OCI-LY1 (cell line): ENCODE measurements around the gene PCDHA1.

Source experiments
- H2AFZ ChIP-seq: fragments of 200-600 bp; sonication (generic), shearing (Covaris generic); 2 replicates; pipeline ENCODE4 v1.6.0; 2014; ENCODE audit warnings: antibody characterized with exemption, mild to moderate bottlenecking, low read length
- H3F3A ChIP-seq: fragments of 200-600 bp; sonication (generic), shearing (Covaris generic); 2 replicates; pipeline ENCODE4 v1.6.0; 2014; ENCODE audit warnings: mild to moderate bottlenecking, antibody characterized with exemption, low read length, moderate library complexity; ENCODE audit not compliant: insufficient read depth
- H3K27ac ChIP-seq: fragments of 200-600 bp; sonication (generic); 2 replicates; pipeline ENCODE4 v1.5.1; 2014; ENCODE audit warnings: low read length, mixed run types, mild to moderate bottlenecking, low read depth; ENCODE audit not compliant: poor library complexity, severe bottlenecking
- H3K27me3 ChIP-seq: fragments of 200-600 bp; sonication (generic); 2 replicates; pipeline ENCODE4 v1.6.0; 2014; ENCODE audit warnings: antibody characterized with exemption, mild to moderate bottlenecking, low read length, moderate library complexity; ENCODE audit not compliant: insufficient read depth
- H3K36me3 ChIP-seq: fragments of 200-600 bp; sonication (generic); 2 replicates; pipeline ENCODE4 v1.6.1; 2014; ENCODE audit warnings: mild to moderate bottlenecking, antibody characterized with exemption, low read length, moderate library complexity, mixed read lengths; ENCODE audit not compliant: insufficient read depth
- H3K4me1 ChIP-seq: fragments of 200-600 bp; sonication (generic); 2 replicates; pipeline ENCODE4 v1.5.1; 2014; ENCODE audit warnings: mild to moderate bottlenecking, low read length, moderate library complexity; ENCODE audit not compliant: insufficient read depth, severe bottlenecking
- H3K4me2 ChIP-seq: fragments of 200-600 bp; sonication (generic), shearing (Covaris generic); 2 replicates; pipeline ENCODE4 v1.6.1; 2014; ENCODE audit warnings: low read length
- H3K4me3 ChIP-seq: fragments of 200-600 bp; sonication (generic); 2 replicates; pipeline ENCODE4 v1.5.1; 2014; ENCODE audit warnings: low read length, low read depth, mild to moderate bottlenecking, mixed read lengths; ENCODE audit not compliant: poor library complexity, severe bottlenecking
- H3K79me2 ChIP-seq: fragments of 200-600 bp; shearing (Covaris generic); 2 replicates; pipeline ENCODE4 v1.6.1; 2016; ENCODE audit warnings: mixed run types, low read length, mixed read lengths; ENCODE audit not compliant: insufficient read depth
- H3K9ac ChIP-seq: fragments of 200-600 bp; sonication (generic), shearing (Covaris generic); 2 replicates; pipeline ENCODE4 v1.6.1; 2014; ENCODE audit warnings: mild to moderate bottlenecking, low read length, mixed read lengths
- H3K9me2 ChIP-seq: fragments of 200-600 bp; sonication (generic), shearing (Covaris generic); 2 replicates; pipeline ENCODE4 v1.6.1; 2014; ENCODE audit warnings: low read depth, mild to moderate bottlenecking, low read length, mixed read lengths
- H3K9me3 ChIP-seq: fragments of 200-600 bp; shearing (Covaris generic); 2 replicates; pipeline ENCODE4 v1.6.1; 2014; ENCODE audit warnings: low read length, mixed read lengths
- H4K20me1 ChIP-seq: fragments of 200-600 bp; sonication (generic), shearing (Covaris generic); 2 replicates; pipeline ENCODE4 v1.6.0; 2016; ENCODE audit warnings: mild to moderate bottlenecking, low read length; ENCODE audit not compliant: insufficient read depth
- EZH2 ChIP-seq: fragments of 200-600 bp; sonication (generic), shearing (Covaris generic); IDR thresholded peaks from 2 replicates; pipeline ENCODE4 v1.8.0; 2017; ENCODE audit warnings: borderline replicate concordance, mixed run types, mild to moderate bottlenecking, antibody characterized with exemption, low read length, moderate library complexity, mixed read lengths
- TF ChIP-seq, protein P1 (sequence below): fragments of 200-600 bp; sonication (generic), shearing (Covaris generic); IDR thresholded peaks from 2 replicates; pipeline ENCODE4 v1.5.1; 2017; ENCODE audit warnings: mild to moderate bottlenecking, antibody characterized with exemption, low read length, moderate library complexity, mixed read lengths

The PCDHA1 gene

DNA sequence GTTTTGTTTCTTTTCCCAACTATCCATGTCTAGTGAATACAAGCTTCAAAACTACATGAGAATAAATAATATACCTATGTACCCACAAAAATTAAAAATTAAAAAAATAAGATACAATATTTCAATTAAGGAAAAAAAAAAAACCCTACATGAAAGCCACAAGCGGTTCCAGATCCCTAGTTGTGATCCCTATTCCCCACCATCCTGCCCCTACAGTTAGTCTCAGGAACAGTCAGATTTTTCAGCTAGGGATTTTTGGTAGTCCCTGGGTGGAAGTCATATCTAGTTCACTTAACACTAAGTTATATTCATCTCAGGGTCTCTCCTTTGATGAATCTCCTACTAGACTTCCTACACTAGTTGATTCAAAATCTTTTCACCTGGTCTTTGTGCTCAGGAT lies 246.7 kb downstream of the PCDHA1 start:
- no peaks in the 10 kb centered on the region for H3F3A ChIP-seq
- TF ChIP-seq EZH2 = no peak
- TF ChIP-seq, protein P1, sequence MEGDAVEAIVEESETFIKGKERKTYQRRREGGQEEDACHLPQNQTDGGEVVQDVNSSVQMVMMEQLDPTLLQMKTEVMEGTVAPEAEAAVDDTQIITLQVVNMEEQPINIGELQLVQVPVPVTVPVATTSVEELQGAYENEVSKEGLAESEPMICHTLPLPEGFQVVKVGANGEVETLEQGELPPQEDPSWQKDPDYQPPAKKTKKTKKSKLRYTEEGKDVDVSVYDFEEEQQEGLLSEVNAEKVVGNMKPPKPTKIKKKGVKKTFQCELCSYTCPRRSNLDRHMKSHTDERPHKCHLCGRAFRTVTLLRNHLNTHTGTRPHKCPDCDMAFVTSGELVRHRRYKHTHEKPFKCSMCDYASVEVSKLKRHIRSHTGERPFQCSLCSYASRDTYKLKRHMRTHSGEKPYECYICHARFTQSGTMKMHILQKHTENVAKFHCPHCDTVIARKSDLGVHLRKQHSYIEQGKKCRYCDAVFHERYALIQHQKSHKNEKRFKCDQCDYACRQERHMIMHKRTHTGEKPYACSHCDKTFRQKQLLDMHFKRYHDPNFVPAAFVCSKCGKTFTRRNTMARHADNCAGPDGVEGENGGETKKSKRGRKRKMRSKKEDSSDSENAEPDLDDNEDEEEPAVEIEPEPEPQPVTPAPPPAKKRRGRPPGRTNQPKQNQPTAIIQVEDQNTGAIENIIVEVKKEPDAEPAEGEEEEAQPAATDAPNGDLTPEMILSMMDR = no peak
- H3K4me1 ChIP-seq = no peaks in the 10 kb centered on the region
- H3K36me3 ChIP-seq = no peaks in the 10 kb centered on the region
- no peaks in the 10 kb centered on the region for H3K9me2 ChIP-seq
- no peak overlapping the region for H3K27ac ChIP-seq
- H2AFZ ChIP-seq = no peak overlapping the region
- H3K27me3 ChIP-seq = no peaks in the 10 kb centered on the region
- no peaks in the 10 kb centered on the region for H4K20me1 ChIP-seq
- no peak overlapping the region for H3K4me2 ChIP-seq
- no peaks in the 10 kb centered on the region for H3K79me2 ChIP-seq
- no peak overlapping the region for H3K4me3 ChIP-seq
- no peaks in the 10 kb centered on the region for H3K9me3 ChIP-seq
- H3K9ac ChIP-seq = no peak overlapping the region

DNA sequence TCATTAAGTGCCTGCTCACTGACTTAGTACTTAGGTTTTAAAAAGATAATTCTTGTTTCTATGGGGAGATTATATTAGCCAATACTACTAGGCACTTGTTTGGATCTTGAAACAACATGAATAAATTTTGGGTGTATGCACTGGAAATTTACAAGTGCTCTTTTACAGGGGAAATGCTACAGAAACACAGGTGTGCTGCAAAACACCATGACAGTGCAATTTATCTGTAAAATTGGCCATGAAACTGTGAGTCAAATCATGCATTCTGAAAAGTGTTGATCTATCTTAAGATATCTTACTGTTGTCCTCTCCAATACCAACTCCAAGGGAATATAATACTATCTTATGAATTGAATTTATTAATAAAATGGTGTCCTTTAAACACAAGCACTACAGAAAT lies 253.1 kb downstream of the PCDHA1 start:
- Histone ChIP-seq H3K27ac (no peak overlapping the region), H3K4me1 (no peaks in the 10 kb centered on the region), H3K9ac (no peak overlapping the region), H2AFZ (no peak overlapping the region), H3F3A (no peaks in the 10 kb centered on the region), H3K79me2 (no peaks in the 10 kb centered on the region), H3K4me3 (no peak overlapping the region), H3K9me3 (no peaks in the 10 kb centered on the region), H3K36me3 (no peaks in the 10 kb centered on the region), H3K9me2 (no peaks in the 10 kb centered on the region), H4K20me1 (no peaks in the 10 kb centered on the region), H3K4me2 (no peak overlapping the region), H3K27me3 (no peaks in the 10 kb centered on the region)
- TF ChIP-seq, protein P1 = no peak
- no peak for TF ChIP-seq EZH2

DNA sequence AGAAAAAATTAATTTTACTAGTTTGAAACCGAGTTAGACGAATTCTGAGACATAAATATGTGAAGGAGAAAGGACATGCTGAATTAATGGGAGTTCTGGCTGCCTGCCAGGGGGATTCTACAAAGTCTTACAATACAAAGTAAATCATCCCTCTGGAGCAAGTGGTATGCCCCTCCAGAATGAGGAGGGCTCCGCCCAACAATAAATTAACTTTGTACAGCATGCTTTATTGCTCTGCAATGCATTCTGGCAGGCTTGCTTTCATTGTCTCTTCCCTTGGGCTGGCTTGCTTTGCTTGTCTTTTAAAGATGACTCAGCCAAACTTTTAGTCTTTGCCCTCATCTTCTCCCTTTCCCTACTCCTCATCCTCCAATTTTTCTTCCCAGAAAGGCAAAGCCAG lies 253.6 kb downstream of the PCDHA1 start:
- no peak overlapping the region for H3K27ac ChIP-seq
- no peaks in the 10 kb centered on the region for H3K27me3 ChIP-seq
- H3K4me2 ChIP-seq = no peak overlapping the region
- H3F3A ChIP-seq = no peaks in the 10 kb centered on the region
- H3K9me2 ChIP-seq = no peaks in the 10 kb centered on the region
- no peak overlapping the region for H3K4me3 ChIP-seq
- H3K79me2 ChIP-seq = no peaks in the 10 kb centered on the region
- no peak for TF ChIP-seq EZH2
- TF ChIP-seq, protein P1 = no peak
- no peaks in the 10 kb centered on the region for H3K36me3 ChIP-seq
- H3K4me1 ChIP-seq = no peaks in the 10 kb centered on the region
- H2AFZ ChIP-seq = no peak overlapping the region
- no peaks in the 10 kb centered on the region for H4K20me1 ChIP-seq
- H3K9ac ChIP-seq = no peak overlapping the region
- no peaks in the 10 kb centered on the region for H3K9me3 ChIP-seq
